GM12878 (cell line): ENCODE measurements around the gene MTF1. TPM values are rescaled to one million over a fixed set of nuclear protein-coding genes. Genes with fewer than 3 reads are reported as not detected.
A peak's percentile ranks its signal among the peaks of the same experiment; 100 is the strongest.

Experiments
- ATAC-seq: fragments of 200-7000 bp; cut with Tn5 transposase; 3 replicates; pipeline ENCODE4 v1.9.1; 2020; ENCODE audit warnings: mild to moderate bottlenecking, moderate library complexity
- BruUV-seq: library from RNA; stranded (reverse); fragments of 400-500 nt; replicated peaks from 2 replicates; lab custom pipeline; 2021; lab: Mats Ljungman, UMichigan
- CTCF ChIA-PET: fragments of 300-600 bp; sonication (Branson Sonifier 250); formaldehyde crosslinking; extraction: SDS; loops from one replicate; lab custom pipeline; 2021; ENCODE audit warnings: inconsistent platforms; lab: Yijun Ruan, JAX
- POLR2A ChIA-PET: fragments of 350-600 bp; formaldehyde crosslinking; extraction: SDS; loops from one replicate; lab custom pipeline; 2021; ENCODE audit warnings: inconsistent platforms; lab: Charles Lee
- RAD21 ChIA-PET: fragments of 300-600 bp; sonication (Branson Sonifier 250); formaldehyde crosslinking; loops from one replicate; lab custom pipeline; 2023; ENCODE audit warnings: antibody characterized with exemption; ENCODE audit not compliant: unreplicated experiment; lab: Charles Lee
- SMC1A ChIA-PET: fragments of 300-600 bp; sonication (Branson Sonifier 250); formaldehyde crosslinking; loops from one replicate; lab custom pipeline; 2023; ENCODE audit not compliant: unreplicated experiment, uncharacterized antibody; lab: Charles Lee
- DNase-seq: peaks from one replicate; pipeline ENCODE4 v3.0.0-alpha.2; 2011; ENCODE audit warnings: low read depth, low spot score
- FAIRE-seq: peaks from 3 replicates; lab custom pipeline; 2011; peaks lifted over from hg19 to GRCh38; lab: Jason Lieb, UNC
- H2AFZ ChIP-seq: 2 replicates; pipeline ENCODE4 v1.6.0; 2011; ENCODE audit warnings: low read depth, low read length, control low read depth; ENCODE audit not compliant: control insufficient read depth
- H3K27ac ChIP-seq: 2 replicates; pipeline ENCODE4 v1.5.1; 2011; ENCODE audit warnings: control low read depth; ENCODE audit not compliant: control insufficient read depth, insufficient read depth
- H3K27me3 ChIP-seq, 2 experiments: replicated peaks in 1 of 2; 2 replicates each; pipeline versions ENCODE4 v1.6.0 to v1.6.1; 2011; ENCODE audit warnings: low read length in 1 of 2; ENCODE audit not compliant: control insufficient read depth in 2 of 2, insufficient read depth in 2 of 2
- H3K36me3 ChIP-seq, 2 experiments: 2 replicates each; pipeline ENCODE4 v1.5.1; 2011; ENCODE audit warnings: low read length in 1 of 2; ENCODE audit not compliant: control insufficient read depth in 2 of 2, insufficient read depth in 2 of 2
- H3K4me1 ChIP-seq: 2 replicates; pipeline ENCODE4 v1.6.1; 2011; ENCODE audit warnings: mild to moderate bottlenecking, low read length, moderate library complexity, mixed read lengths; ENCODE audit not compliant: control insufficient read depth, insufficient read depth
- H3K4me2 ChIP-seq: 2 replicates; pipeline ENCODE4 v1.6.0; 2011; ENCODE audit warnings: control low read depth; ENCODE audit not compliant: control insufficient read depth, insufficient read depth
- H3K4me3 ChIP-seq: fragments of 200-600 bp; sonication (generic); 2 replicates; pipeline ENCODE4 v1.5.1; 2016
- H3K79me2 ChIP-seq: 2 replicates; pipeline ENCODE4 v1.6.0; 2011; ENCODE audit warnings: low read length; ENCODE audit not compliant: control insufficient read depth, insufficient read depth
- H3K9ac ChIP-seq: 2 replicates; pipeline ENCODE4 v1.8.0; 2011; ENCODE audit warnings: low read length, control low read depth, mixed read lengths; ENCODE audit not compliant: control insufficient read depth, insufficient read depth
- H3K9me3 ChIP-seq: replicated peaks from 3 replicates; pipeline ENCODE4 v1.5.1; 2011; ENCODE audit warnings: mild to moderate bottlenecking, low read length; ENCODE audit not compliant: control insufficient read depth, insufficient read depth
- H4K20me1 ChIP-seq: 2 replicates; pipeline ENCODE4 v1.6.0; 2011; ENCODE audit not compliant: control insufficient read depth, insufficient read depth
- GABPA ChIP-seq: IDR thresholded peaks from 2 replicates; pipeline ENCODE4 v1.6.1; 2014; ENCODE audit warnings: antibody characterized with exemption, low read depth, mild to moderate bottlenecking, inconsistent platforms
- IKZF2 ChIP-seq, 2 experiments: fragments of 450-650 bp; IDR thresholded peaks; 2 replicates each; pipeline ENCODE4 v1.6.1; 2017; ENCODE audit warnings: mild to moderate bottlenecking in 2 of 2, moderate library complexity in 2 of 2
- MEF2B ChIP-seq: fragments of 450-650 bp; IDR thresholded peaks from 2 replicates; pipeline ENCODE4 v1.6.1; 2018; ENCODE audit warnings: mild to moderate bottlenecking, moderate library complexity; ENCODE audit not compliant: partially characterized antibody, poor library complexity, severe bottlenecking
- SREBF2 ChIP-seq: IDR thresholded peaks from 2 replicates; pipeline ENCODE4 v1.6.1; 2012; ENCODE audit warnings: mild to moderate bottlenecking, low read length
- YBX1 ChIP-seq: fragments of 450-650 bp; IDR thresholded peaks from 2 replicates; pipeline ENCODE4 v1.6.1; 2016; ENCODE audit warnings: antibody characterized with exemption
- ZBED1 ChIP-seq: IDR thresholded peaks from 2 replicates; pipeline ENCODE4 v1.6.1; 2016; ENCODE audit warnings: borderline replicate concordance
- ZZZ3 ChIP-seq: IDR thresholded peaks from 2 replicates; pipeline ENCODE4 v1.6.1; 2011; ENCODE audit warnings: low read depth; ENCODE audit not compliant: control insufficient read depth, insufficient read length
- WGBS: methylation state at CpG from one replicate; pipeline ENCODE4 v1.1.6; 2016; ENCODE audit warnings: low lambda C conversion rate; ENCODE audit not compliant: insufficient replicate concordance, insufficient coverage; ENCODE audit errors: missing lambda C conversion rate; 5-methylcytosine and 5-hydroxymethylcytosine counted together
- in situ Hi-C: fragments of 300-500 bp; cut with MboI; formaldehyde crosslinking; loops from 9 replicates; pipeline ENCODE4 v1.14.3; 2018; ENCODE audit warnings: mixed read lengths
- intact Hi-C: fragments of 100-400 bp; cut with micrococcal nuclease; formaldehyde crosslinking; loops from one replicate; pipeline ENCODE4 v1.14.2; 2022; ENCODE audit not compliant: unreplicated experiment
- polyA plus RNA-seq, 11 experiments: library from polyadenylated mRNA; depleted of rRNA in 4 of 11; unstranded in 6 of 11; stranded (reverse) in 5 of 11; fragments of >200 nt; fragmentation: Nextera tagmentation in 4 of 11; fragmentation: Illumina TruSeq in 1 of 11; extraction: Ambion mirVana in 4 of 11; extraction: Trizol in 1 of 11; gene quantifications; 1 replicate in 1 of 11; 2 replicates in 10 of 11; pipeline versions ENCODE4 v1.2.1 to v1.2.3, GENCODE V29; 2011 to 2016; ENCODE audit warnings: inconsistent platforms in 2 of 11, missing spikeins in 2 of 11, low read depth in 1 of 11
- total RNA-seq, 4 experiments: library from RNA; depleted of rRNA in 3 of 4; stranded (reverse); fragments of >200 nt in 3 of 4; fragmentation: Illumina TruSeq in 1 of 4; extraction: Trizol in 1 of 4; gene quantifications; 2 replicates each; pipeline versions ENCODE4 v1.2.1 to v1.2.3, GENCODE V29; 2013 to 2021
- TF ChIP-seq, protein P1 (sequence below): fragments of 450-650 bp; IDR thresholded peaks from 2 replicates; pipeline ENCODE4 v1.6.1; 2017; ENCODE audit warnings: mild to moderate bottlenecking, moderate library complexity
- TF ChIP-seq, protein P2 (sequence below): fragments of 450-650 bp; IDR thresholded peaks from 2 replicates; pipeline ENCODE4 v1.6.1; 2017; ENCODE audit warnings: mild to moderate bottlenecking, moderate library complexity

MTF1 gene
- total and polyA plus RNA-seq, 10 of the 15 experiments (the other 5 are each of a cell fraction or from before 2014, with no cell fraction given) = 2.2 to 20.4 (median 6.7) TPM

DNA sequence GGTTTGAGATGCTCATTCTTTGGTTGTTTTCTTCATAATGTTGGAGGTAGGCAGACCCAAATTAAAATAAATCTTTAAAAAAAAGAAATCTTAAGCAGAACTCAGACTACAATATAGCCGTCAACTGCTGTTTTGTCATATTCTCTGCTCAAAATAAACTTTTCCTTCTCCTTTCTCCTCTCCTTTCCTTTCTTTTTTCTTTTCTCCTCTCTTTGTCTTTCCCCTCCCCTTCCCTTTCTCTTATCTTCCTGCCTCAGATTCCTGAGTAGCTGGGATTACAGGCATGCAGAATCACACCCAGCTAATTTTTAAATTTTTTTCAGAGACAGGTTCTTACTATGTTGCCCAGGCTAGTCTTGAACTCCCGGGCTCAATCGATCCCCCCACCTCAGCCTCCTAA, 24.8 kb upstream of the MTF1 start:
- Histone ChIP-seq H3K79me2 (no peaks in the 10 kb centered on the region), H3K9ac (no peak overlapping the region), H3K36me3 (peaks cover 23 to 61% of the 10 kb centered on the region in 2 experiments), H3K27me3 (no peaks in the 10 kb centered on the region), H4K20me1 (no peaks in the 10 kb centered on the region), H3K4me2 (no peak overlapping the region), H3K4me1 (no peaks in the 10 kb centered on the region), H3K4me3 (no peak overlapping the region), H2AFZ (no peak overlapping the region), H3K9me3 (no peaks in the 10 kb centered on the region), H3K27ac (no peak overlapping the region)
- ChIA-PET POLR2A (no interaction called here), CTCF (no interaction called here), SMC1A (interaction anchor here (0.6 kb wide), 1 partner anchor 362 kb away, joined by 3 read pairs; no protein-coding TSS in a partner anchor), RAD21 (no interaction called here)
- FAIRE-seq = no peak
- DNase-seq = no peak
- TF ChIP-seq, protein P1, sequence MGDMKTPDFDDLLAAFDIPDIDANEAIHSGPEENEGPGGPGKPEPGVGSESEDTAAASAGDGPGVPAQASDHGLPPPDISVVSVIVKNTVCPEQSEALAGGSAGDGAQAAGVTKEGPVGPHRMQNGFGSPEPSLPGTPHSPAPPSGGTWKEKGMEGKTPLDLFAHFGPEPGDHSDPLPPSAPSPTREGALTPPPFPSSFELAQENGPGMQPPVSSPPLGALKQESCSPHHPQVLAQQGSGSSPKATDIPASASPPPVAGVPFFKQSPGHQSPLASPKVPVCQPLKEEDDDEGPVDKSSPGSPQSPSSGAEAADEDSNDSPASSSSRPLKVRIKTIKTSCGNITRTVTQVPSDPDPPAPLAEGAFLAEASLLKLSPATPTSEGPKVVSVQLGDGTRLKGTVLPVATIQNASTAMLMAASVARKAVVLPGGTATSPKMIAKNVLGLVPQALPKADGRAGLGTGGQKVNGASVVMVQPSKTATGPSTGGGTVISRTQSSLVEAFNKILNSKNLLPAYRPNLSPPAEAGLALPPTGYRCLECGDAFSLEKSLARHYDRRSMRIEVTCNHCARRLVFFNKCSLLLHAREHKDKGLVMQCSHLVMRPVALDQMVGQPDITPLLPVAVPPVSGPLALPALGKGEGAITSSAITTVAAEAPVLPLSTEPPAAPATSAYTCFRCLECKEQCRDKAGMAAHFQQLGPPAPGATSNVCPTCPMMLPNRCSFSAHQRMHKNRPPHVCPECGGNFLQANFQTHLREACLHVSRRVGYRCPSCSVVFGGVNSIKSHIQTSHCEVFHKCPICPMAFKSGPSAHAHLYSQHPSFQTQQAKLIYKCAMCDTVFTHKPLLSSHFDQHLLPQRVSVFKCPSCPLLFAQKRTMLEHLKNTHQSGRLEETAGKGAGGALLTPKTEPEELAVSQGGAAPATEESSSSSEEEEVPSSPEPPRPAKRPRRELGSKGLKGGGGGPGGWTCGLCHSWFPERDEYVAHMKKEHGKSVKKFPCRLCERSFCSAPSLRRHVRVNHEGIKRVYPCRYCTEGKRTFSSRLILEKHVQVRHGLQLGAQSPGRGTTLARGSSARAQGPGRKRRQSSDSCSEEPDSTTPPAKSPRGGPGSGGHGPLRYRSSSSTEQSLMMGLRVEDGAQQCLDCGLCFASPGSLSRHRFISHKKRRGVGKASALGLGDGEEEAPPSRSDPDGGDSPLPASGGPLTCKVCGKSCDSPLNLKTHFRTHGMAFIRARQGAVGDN = no peak
- no peak for TF ChIP-seq ZZZ3
- TF ChIP-seq, protein P2, sequence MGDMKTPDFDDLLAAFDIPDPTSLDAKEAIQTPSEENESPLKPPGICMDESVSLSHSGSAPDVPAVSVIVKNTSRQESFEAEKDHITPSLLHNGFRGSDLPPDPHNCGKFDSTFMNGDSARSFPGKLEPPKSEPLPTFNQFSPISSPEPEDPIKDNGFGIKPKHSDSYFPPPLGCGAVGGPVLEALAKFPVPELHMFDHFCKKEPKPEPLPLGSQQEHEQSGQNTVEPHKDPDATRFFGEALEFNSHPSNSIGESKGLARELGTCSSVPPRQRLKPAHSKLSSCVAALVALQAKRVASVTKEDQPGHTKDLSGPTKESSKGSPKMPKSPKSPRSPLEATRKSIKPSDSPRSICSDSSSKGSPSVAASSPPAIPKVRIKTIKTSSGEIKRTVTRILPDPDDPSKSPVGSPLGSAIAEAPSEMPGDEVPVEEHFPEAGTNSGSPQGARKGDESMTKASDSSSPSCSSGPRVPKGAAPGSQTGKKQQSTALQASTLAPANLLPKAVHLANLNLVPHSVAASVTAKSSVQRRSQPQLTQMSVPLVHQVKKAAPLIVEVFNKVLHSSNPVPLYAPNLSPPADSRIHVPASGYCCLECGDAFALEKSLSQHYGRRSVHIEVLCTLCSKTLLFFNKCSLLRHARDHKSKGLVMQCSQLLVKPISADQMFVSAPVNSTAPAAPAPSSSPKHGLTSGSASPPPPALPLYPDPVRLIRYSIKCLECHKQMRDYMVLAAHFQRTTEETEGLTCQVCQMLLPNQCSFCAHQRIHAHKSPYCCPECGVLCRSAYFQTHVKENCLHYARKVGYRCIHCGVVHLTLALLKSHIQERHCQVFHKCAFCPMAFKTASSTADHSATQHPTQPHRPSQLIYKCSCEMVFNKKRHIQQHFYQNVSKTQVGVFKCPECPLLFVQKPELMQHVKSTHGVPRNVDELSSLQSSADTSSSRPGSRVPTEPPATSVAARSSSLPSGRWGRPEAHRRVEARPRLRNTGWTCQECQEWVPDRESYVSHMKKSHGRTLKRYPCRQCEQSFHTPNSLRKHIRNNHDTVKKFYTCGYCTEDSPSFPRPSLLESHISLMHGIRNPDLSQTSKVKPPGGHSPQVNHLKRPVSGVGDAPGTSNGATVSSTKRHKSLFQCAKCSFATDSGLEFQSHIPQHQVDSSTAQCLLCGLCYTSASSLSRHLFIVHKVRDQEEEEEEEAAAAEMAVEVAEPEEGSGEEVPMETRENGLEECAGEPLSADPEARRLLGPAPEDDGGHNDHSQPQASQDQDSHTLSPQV = no peak
- TF ChIP-seq SREBF2 = no peak
- TF ChIP-seq ZBED1 = no peak
- TF ChIP-seq MEF2B = no peak
- TF ChIP-seq IKZF2 (IDR thresholded peaks at IDR 0.05) = no peak
- TF ChIP-seq GABPA = no peak
- no peak for TF ChIP-seq YBX1
- WGBS = 100% methylated on average over 3 of the region's 3 CpGs
- in situ Hi-C loops = loop anchor here (25.0 kb wide), 1 partner anchor 953 kb away; no protein-coding TSS in a partner anchor
- intact Hi-C loops = no loop called here
- ATAC-seq = no peak
- TSS peak; percentile 40 for BruUV-seq
